ENCODE measurements around the gene SDF4.

DNA sequence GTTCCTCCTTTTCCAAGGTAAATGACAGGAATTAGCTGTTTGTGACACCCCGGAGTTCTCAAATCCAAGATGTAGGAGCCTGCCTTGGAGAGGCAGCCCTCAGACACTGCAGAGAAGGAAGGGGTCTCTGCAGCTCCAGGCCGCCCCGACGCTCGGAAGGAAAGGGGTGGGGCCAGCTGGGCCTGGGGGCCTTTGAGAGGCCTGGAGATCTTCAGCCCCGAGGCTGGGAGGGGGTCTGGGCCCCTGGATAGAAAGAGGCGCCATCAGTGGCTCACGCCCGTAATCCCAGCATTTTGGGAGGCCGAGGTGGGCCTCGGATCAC, 24.3 kb downstream of the SDF4 start:
- TF ChIP-seq, protein P1, sequence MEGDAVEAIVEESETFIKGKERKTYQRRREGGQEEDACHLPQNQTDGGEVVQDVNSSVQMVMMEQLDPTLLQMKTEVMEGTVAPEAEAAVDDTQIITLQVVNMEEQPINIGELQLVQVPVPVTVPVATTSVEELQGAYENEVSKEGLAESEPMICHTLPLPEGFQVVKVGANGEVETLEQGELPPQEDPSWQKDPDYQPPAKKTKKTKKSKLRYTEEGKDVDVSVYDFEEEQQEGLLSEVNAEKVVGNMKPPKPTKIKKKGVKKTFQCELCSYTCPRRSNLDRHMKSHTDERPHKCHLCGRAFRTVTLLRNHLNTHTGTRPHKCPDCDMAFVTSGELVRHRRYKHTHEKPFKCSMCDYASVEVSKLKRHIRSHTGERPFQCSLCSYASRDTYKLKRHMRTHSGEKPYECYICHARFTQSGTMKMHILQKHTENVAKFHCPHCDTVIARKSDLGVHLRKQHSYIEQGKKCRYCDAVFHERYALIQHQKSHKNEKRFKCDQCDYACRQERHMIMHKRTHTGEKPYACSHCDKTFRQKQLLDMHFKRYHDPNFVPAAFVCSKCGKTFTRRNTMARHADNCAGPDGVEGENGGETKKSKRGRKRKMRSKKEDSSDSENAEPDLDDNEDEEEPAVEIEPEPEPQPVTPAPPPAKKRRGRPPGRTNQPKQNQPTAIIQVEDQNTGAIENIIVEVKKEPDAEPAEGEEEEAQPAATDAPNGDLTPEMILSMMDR (IDR thresholded peaks at IDR 0.05), result no peak
- no peak for TF ChIP-seq POLR2A (IDR thresholded peaks at IDR 0.05)
